ENCODE data around the gene SLC8B1.

Gene SLC8B1

GRCh38 chr12:113276946-113277500 lies 57.9 kb downstream of the SLC8B1 start:
- no peak for DNase-seq (ENCODE audit: extremely low read depth, low read depth)
- no peak for TF ChIP-seq CTCF (IDR thresholded peaks at IDR 0.05; ENCODE audit: low read depth, low read length)

DNA sequence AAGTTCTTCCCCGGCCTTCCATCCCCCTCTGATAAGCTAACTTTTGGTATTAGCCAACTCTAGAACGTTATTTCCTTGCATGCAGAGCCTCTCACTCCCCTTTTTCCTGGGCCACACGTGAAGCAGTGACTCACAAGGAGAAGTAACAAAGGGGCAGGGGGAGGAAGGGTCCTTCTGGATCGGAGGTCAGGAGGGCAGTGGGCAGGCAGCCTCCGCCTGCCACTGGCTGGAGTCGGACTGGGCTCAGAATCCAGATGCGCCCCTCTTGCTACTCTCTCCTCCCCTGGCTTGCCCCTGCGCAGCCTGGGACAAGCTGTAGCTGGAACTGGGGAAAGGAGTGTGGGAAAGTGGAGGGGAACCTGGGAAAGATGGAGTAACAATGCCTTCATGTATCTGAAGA lies 58.6 kb downstream of the SLC8B1 start:
- no peak for DNase-seq (ENCODE audit: extremely low read depth, low read depth)
- no peak for TF ChIP-seq CTCF (IDR thresholded peaks at IDR 0.05; ENCODE audit: low read depth, low read length)

GRCh38 chr12:113274848-113275247 lies 60.1 kb downstream of the SLC8B1 start:
- no peak for DNase-seq (ENCODE audit: extremely low read depth, low read depth)
- no peak for TF ChIP-seq CTCF (IDR thresholded peaks at IDR 0.05; ENCODE audit: low read depth, low read length)

GRCh38 chr12:113273053-113273725 lies 61.7 kb downstream of the SLC8B1 start:
- TF ChIP-seq CTCF (IDR thresholded peaks at IDR 0.05; ENCODE audit: low read depth, low read length), result no peak
- DNase-seq (ENCODE audit: extremely low read depth, low read depth), result no peak

DNA sequence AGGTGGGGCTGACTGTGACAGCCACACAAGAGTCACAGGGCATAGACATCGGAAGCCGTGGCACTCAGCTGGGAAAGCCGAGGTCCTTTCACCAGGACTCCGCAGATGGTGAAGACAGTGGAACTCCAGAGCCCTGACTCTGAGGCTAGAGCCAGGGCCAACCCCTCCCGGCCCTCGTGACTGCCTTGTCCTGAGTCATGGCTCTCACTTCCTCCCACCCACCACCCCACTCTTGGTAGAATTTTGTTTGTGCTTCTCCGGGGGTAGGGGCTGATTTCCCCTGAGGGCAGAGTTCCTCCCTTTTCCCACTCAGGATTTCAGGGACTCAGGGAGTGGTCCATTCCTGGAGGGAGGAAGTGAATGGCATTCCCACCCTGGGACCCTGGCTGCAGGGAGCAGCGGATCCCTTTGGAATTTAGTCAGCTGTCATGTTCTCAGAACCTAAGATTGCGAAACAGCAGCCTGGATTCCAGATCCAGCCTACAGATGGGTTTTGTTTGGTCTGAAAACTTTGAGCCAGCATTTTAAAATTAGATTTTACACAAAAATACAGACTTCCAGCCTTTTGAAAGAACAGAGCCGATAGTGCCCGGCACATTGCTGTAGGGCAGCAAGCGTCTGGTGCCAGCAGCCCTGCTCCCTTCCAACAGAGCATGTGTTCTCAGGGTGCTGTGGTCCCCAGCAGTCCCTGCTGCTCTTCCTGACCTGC lies 62.9 kb downstream of the SLC8B1 start:
- DNase-seq (ENCODE audit: extremely low read depth, low read depth), result peak; percentile 39

GRCh38 chr12:113271466-113271852 lies 63.5 kb downstream of the SLC8B1 start:
- TF ChIP-seq CTCF (IDR thresholded peaks at IDR 0.05; ENCODE audit: low read depth, low read length), result no peak
- DNase-seq (ENCODE audit: extremely low read depth, low read depth), result no peak

More for the DNA sequence above, 62.9 kb downstream of the SLC8B1 start:
- TF ChIP-seq CTCF (IDR thresholded peaks at IDR 0.05; ENCODE audit: low read depth, low read length), result no peak

DNA sequence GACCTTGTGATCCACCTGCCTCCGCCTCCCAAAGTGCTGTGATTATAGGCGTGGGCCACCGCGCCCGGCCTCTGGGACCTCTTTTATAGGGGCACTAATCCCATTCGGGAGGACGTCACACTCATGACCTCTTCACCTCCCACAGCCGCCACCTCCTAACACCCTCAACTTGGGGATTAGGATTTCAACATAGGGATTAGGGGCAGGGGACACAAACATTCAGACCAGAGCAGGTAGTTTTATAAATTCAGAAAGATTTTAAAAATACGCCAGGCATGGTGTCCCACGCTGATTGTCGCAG lies 64.2 kb downstream of the SLC8B1 start:
- no peak for DNase-seq (ENCODE audit: extremely low read depth, low read depth)
- no peak for TF ChIP-seq CTCF (IDR thresholded peaks at IDR 0.05; ENCODE audit: low read depth, low read length)
